ENCODE data around the gene PRR20G. TPM values are rescaled to one million over a fixed set of nuclear protein-coding genes. Genes with fewer than 3 reads are reported as not detected.

Gene PRR20G
- total and polyA plus RNA-seq, 2 of the 8 experiments (the other 6 are each of a cell fraction or from before 2014, with no cell fraction given): 0.24 TPM; not detected in 1

GRCh38 chr3:127256138-127256537 lies 31.7 kb downstream of the PRR20G start (continued):
- TF ChIP-seq, protein P1, sequence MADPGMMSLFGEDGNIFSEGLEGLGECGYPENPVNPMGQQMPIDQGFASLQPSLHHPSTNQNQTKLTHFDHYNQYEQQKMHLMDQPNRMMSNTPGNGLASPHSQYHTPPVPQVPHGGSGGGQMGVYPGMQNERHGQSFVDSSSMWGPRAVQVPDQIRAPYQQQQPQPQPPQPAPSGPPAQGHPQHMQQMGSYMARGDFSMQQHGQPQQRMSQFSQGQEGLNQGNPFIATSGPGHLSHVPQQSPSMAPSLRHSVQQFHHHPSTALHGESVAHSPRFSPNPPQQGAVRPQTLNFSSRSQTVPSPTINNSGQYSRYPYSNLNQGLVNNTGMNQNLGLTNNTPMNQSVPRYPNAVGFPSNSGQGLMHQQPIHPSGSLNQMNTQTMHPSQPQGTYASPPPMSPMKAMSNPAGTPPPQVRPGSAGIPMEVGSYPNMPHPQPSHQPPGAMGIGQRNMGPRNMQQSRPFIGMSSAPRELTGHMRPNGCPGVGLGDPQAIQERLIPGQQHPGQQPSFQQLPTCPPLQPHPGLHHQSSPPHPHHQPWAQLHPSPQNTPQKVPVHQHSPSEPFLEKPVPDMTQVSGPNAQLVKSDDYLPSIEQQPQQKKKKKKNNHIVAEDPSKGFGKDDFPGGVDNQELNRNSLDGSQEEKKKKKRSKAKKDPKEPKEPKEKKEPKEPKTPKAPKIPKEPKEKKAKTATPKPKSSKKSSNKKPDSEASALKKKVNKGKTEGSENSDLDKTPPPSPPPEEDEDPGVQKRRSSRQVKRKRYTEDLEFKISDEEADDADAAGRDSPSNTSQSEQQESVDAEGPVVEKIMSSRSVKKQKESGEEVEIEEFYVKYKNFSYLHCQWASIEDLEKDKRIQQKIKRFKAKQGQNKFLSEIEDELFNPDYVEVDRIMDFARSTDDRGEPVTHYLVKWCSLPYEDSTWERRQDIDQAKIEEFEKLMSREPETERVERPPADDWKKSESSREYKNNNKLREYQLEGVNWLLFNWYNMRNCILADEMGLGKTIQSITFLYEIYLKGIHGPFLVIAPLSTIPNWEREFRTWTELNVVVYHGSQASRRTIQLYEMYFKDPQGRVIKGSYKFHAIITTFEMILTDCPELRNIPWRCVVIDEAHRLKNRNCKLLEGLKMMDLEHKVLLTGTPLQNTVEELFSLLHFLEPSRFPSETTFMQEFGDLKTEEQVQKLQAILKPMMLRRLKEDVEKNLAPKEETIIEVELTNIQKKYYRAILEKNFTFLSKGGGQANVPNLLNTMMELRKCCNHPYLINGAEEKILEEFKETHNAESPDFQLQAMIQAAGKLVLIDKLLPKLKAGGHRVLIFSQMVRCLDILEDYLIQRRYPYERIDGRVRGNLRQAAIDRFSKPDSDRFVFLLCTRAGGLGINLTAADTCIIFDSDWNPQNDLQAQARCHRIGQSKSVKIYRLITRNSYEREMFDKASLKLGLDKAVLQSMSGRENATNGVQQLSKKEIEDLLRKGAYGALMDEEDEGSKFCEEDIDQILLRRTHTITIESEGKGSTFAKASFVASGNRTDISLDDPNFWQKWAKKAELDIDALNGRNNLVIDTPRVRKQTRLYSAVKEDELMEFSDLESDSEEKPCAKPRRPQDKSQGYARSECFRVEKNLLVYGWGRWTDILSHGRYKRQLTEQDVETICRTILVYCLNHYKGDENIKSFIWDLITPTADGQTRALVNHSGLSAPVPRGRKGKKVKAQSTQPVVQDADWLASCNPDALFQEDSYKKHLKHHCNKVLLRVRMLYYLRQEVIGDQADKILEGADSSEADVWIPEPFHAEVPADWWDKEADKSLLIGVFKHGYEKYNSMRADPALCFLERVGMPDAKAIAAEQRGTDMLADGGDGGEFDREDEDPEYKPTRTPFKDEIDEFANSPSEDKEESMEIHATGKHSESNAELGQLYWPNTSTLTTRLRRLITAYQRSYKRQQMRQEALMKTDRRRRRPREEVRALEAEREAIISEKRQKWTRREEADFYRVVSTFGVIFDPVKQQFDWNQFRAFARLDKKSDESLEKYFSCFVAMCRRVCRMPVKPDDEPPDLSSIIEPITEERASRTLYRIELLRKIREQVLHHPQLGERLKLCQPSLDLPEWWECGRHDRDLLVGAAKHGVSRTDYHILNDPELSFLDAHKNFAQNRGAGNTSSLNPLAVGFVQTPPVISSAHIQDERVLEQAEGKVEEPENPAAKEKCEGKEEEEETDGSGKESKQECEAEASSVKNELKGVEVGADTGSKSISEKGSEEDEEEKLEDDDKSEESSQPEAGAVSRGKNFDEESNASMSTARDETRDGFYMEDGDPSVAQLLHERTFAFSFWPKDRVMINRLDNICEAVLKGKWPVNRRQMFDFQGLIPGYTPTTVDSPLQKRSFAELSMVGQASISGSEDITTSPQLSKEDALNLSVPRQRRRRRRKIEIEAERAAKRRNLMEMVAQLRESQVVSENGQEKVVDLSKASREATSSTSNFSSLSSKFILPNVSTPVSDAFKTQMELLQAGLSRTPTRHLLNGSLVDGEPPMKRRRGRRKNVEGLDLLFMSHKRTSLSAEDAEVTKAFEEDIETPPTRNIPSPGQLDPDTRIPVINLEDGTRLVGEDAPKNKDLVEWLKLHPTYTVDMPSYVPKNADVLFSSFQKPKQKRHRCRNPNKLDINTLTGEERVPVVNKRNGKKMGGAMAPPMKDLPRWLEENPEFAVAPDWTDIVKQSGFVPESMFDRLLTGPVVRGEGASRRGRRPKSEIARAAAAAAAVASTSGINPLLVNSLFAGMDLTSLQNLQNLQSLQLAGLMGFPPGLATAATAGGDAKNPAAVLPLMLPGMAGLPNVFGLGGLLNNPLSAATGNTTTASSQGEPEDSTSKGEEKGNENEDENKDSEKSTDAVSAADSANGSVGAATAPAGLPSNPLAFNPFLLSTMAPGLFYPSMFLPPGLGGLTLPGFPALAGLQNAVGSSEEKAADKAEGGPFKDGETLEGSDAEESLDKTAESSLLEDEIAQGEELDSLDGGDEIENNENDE (IDR thresholded peaks at IDR 0.05; ENCODE audit: insufficient replicate concordance, low read length): no peak
- TF ChIP-seq CBX8 (IDR thresholded peaks at IDR 0.05; ENCODE audit: borderline replicate concordance, low read depth, low read length) (no peak), RAD21 (IDR thresholded peaks at IDR 0.05 in 1 of 2, conservative IDR thresholded peaks at IDR 0.05 in 1 of 2; ENCODE audit: low read depth in 2 of 2, low read length in 2 of 2) (no peak), TCF12 (IDR thresholded peaks at IDR 0.05; ENCODE audit: low read depth, low read length) (no peak), BRCA1 (IDR thresholded peaks at IDR 0.05; ENCODE audit: low read depth, low read length) (no peak), RNF2 (IDR thresholded peaks at IDR 0.05; ENCODE audit: borderline replicate concordance, low read depth, low read length, missing control alignments, poor library complexity, severe bottlenecking) (no peak), HDAC2 (IDR thresholded peaks at IDR 0.05; ENCODE audit: borderline replicate concordance in 1 of 2, low read depth in 2 of 2, low read length in 2 of 2) (no peak)
- TF ChIP-seq, protein P2, sequence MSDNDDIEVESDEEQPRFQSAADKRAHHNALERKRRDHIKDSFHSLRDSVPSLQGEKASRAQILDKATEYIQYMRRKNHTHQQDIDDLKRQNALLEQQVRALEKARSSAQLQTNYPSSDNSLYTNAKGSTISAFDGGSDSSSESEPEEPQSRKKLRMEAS (IDR thresholded peaks at IDR 0.05): no peak
